NCI-H226 (cell line): ENCODE results near the gene ZNF749.

Experiments used
- DNase-seq: peaks from one replicate; pipeline ENCODE4 v3.0.0-alpha.2; 2015

Gene ZNF749

DNA sequence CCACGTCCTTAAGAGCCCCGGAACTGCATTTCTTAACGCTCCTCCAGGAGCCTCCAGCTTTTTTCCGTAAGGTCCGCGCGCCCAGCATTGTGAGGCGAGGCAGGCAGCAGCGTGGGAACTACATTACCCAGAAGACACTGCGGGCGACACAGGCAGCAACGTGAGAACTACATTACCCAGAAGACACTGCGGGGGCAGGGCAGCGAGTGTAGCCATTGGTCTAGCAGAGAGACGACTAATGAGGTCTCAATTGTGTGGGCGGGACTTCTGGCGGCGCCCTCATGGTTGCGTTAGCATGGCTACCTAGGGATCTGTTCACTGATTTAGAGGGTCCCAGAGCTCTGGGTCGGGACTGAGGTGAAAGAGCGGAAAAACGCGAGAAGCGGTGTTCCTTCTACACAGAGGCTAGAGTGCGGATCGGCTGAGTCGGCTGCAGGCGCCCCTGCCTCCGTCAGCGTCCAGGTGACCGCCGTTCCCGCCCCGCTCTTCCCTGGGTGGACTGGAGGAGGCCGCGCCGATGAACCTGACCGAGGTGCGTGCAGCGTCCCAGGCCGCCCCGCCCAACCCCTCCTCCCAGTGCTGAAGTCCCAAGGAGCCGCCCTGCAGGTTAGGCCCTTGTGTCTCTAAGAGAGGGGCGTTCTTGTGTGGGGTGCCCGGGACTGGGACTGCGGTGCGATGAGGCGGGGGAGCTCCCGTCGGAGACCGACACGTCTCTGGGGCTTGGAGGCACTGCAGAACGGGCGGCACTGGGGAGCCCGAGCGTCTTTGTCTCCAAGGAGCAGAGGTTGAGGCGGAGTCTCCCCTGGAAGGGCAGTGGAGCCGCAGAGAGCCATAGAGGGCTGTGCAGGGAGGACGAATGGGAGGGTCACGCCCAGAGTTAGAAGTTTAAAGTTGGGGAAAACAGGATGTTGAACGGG is at the start of gene ZNF749:
TSS of gene ZNF749 (plus strand) at position 264 of the 917 bp plus-strand sequence. CDS start at position 518, 254 bp downstream.
- peak; percentile 99 for DNase-seq

DNA sequence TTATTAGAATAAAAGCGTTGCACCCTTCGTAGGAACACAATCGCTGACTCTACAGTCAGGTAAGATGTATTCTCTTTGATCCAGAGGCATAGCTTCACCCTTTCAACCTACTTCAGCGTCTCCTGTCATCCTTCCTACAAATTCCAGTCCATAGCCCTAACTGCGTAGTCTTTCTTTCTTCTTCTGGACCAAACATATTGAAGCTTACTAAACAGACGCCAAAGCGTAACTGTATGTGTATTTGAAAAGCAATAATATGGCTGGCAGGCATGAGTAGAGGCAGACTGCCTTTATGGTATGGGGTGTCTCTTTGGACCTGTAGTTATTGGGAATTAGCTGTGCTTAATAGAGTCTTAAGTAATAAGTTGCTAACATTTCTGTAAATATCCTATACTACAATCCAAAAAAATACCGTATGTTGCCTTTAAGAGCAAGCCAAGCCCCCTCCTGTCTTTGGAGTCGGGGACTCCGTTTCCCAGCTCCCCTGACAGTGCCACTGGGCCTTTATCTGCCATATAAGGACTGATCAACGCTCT is 45.9 kb upstream of the ZNF749 start:
- no peak for DNase-seq

DNA sequence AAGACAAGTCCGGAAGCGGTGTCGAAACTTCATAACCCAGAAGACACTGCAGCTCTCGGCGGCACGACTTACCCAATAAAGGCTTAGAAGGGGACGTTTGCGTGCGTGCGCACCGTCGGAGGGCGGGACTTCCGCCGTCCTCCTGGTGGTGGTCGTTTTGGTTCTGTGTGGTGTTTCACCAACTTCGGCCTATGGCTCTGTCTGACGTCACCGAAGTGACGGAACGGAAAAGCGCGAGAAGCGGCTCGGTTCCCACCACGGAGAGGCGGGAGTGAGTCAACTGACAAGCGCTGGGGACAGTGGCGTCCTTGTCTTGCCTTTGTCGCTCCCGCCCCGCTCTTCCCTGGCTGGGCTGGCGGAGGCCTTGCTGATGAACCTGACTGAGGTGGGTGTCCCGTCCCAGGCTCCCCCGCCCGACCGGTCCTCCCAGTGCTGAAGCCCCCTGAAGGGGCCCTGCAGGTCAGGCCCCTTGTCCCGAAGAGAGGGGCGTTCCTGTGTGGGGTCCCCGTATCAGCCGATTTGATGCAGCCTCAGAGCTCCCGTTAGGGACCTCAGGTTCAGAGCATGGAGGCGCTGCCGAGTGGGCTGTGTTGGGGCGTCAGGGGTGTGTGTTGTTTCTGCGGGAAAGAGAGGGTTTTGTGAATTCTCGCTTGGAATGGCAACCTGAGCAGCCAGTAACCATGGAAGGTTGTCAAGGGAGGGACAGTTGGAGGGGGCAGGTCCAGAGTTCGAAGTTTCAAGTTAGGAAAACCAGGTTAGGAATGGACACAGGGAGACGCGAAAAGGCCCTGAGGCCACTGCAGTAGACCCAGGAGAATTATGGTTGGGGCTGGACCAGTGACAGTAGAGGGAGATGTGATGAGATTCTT is 45.2 kb upstream of the ZNF749 start, which contains the start of gene ZNF548:
TSS of gene ZNF548 (plus strand) at position 125 of the 869 bp plus-strand sequence. CDS start at position 371, 246 bp downstream.
- DNase-seq: peak; percentile 99

DNA sequence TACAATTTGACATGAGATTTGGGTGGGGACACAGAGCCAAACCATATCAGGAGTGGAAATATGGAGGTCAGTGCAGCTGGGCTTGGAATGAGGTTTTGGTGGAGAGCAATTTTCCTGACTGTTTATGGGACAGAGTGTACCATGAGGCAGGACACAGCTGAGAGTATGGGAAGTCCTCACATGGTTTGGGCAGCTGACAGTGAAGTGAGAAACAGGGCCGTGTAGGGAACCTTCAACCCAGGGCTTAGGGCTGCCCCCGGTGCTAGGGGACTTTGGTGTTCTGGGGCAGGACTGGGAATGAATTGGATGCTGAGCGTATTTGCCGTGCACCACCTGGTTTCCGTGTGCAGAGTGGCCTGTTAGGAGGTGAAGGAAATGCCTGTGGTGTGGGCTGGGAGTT is 39.4 kb upstream of the ZNF749 start:
- DNase-seq: no peak

DNA sequence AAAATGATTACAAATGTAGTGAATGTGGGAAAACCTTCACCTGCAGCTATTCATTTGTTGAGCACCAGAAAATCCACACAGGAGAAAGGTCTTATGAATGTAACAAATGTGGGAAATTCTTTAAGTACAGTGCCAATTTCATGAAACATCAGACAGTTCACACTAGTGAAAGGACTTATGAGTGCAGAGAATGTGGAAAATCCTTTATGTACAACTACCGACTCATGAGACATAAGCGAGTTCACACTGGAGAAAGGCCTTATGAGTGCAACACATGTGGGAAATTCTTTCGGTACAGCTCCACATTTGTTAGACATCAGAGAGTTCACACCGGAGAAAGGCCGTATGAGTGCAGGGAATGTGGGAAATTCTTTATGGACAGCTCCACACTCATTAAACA is 36.3 kb upstream of the ZNF749 start:
- DNase-seq: no peak

DNA sequence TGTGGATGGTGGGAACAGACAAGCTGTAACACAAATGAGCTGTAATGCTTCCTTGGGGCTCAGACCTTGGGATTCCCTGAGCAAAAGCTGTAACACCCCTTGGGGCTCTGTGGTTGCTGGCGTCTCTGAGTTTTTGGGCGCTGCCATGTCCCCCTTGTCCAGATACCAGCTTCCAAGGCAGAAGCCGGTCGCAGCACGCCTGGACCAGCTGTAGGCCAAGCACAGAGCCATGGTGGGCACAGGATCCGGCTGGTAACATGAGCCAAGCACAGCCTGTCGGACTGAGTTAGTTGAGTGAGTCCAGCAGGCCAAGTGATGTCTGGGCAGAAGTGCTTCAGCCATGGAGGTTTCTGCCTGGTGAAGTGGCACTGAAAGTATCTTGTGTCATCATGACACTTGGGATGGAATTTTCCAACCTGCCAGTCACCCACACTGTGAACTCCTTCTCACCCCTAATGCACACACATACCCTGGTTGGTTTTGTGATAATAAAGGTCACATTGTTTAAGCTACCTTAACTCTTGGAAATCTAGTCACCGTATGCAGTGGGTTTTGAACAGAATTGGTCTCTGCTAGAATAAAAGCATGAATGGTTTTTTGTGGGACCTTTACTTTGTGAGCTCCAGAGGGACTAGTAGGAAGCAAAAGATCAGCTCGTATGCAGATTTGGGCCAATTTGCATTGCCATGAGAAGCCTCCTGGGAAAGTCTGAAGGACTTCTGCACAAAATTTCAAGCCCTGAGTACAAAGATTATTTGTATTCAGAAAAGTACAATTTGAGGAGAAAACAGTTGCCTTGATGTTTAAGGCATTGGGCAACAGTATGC is 31.2 kb upstream of the ZNF749 start:
- DNase-seq: no peak

DNA sequence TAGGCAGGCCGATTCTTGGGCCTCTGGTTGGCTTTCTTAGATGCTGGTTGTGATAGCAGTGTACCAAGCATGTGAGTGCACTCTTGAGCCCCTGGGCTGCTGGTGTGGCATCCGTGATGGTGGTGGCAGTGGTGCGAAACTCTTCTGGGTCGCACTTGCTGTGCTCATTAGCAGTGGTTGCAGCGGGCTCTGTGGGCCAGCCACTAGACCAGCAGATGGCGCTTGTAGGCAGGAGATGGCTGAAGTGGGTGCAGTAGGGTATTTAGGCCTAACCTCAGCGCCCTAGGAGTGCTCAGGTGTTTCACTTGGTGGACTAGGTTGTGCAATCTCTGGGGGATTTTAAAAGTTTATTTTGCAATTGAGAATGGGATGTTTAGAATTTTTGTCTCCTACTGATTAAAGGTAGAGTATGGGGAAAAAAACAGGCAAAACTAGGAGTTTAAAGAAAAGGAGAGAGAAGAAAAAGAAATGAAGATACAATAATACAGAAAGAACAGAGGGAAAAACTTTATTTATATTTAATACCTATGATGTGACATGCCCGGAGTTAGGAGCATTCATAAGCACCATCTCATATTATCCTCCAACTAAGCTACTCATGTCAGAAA is 28.5 kb upstream of the ZNF749 start:
- DNase-seq: peak; percentile 72

DNA sequence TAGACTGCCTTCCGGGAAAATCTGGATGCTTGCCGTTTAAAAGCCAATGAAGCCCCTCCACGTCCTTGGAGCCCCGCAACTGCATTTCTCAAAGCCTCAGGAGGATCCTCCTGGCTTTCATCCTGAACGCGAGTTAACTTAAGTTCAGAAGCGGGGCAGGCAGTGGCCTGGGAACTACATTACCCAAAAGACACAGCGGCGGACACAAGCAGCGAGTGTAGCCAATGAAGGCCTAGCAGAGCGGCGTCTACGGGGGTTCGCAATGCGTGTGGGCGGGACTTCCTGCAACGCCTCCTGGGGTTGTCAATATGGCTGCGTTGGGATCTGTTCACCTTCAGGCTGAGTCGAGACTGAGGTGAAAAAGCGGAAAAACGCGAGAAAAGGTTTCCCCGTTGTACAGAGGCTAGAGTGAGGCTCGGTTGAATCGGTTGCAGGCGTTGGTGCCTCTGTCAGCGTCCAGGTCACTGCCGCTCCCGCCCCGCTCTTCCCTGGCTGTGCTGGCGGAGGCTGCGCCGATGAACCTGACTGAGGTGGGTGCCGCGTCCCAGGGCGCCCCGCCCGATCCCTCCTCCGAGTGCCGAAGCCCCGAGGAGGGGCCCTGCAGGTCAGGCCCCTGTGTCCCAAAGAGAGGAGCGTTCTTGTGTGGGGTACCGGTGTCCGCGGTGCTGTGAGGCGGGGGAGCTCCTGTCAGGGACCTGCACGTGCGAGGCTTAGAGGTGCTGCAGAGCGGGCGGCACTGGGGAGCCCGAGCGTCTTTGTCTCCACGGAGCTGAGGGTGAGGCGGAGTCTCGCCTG is 24.1 kb upstream of the ZNF749 start, which contains the start of gene ZNF17:
TSS of gene ZNF17 (plus strand) at position 285 of the 795 bp plus-strand sequence. CDS start 2,455 bp downstream, outside the sequence.
- peak; percentile 98 for DNase-seq

DNA sequence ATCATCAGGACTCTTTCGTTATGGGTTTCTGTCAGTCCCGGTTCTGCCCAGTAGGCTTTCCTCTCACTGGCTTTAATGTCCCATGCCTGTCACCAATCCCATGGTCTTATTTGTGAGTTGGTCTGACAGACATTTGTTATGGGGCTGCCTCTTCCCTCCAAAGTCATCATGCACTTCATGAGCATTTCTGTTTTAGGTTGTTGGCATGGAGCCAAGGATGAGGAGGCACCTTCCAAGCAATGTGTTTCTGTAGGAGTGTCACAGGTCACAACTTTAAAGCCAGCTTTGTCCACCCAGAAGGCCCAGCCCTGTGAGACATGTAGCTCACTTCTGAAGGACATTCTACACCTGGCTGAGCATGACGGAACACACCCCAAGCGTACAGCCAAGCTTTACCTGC is 15.7 kb upstream of the ZNF749 start:
- no peak for DNase-seq

DNA sequence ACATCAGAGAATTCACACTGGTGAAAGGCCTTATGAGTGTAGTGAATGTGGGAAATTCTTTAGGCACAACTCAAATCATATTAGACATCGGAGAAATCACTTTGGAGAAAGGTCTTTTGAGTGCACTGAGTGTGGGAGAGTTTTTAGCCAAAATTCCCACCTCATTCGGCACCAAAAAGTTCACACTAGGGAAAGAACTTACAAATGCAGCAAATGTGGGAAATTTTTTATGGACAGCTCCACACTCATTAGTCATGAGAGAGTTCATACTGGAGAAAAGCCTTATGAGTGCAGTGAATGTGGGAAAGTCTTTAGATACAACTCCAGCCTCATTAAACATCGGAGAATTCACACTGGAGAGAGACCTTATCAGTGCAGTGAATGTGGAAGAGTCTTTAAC is 14.1 kb upstream of the ZNF749 start:
- DNase-seq: no peak

DNA sequence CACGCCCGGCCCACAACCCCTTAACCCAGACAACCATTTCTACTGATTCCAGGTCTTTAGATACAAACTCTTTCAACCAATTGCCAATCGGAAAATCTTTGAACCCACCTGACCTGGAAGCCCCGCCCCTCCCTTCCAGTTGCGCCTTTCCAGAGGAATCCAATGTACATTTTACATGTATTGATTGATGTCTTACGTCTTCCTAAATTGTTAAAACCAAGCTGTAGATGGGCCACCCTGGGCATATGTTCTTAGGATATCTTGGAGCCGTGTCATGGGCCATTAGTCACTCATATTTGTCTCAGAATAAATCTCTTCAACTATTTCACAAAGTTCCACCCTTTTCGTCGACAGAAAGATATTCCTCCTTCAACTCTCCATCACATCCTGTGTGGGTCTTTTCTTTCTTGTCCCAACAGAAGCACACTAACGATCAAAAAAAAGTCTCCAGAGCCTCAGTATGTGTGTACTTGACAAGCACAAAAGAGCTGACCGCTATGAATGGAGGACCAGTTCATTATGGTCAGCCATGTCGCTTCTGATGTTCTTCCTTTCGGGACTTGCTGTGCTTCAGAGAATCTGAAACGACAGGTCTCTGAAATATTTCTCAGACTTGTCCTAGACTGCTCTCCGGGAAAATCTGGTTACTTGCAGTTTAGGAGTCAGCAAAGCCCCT is 601 bp upstream of the ZNF749 start:
- no peak for DNase-seq

DNA sequence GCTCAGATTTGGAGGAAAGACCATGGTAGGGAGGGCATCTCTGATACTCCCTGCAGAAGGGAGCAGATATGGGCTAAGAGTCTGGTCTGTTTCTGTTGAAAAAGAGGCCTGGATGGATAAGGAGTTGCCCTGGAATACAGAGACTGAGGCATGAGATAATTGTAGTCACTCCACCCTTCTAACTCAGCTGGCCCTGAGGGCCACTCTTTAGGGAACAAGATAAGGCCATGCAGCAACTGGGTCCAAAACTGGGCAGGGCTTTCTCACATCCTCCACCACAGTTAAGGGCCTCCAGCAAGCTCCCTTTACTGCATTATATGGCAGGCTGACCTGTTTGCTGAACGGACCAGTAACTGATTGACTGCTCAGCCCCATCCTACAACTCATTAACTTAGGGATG is 1.3 kb downstream of the ZNF749 start:
- no peak for DNase-seq

DNA sequence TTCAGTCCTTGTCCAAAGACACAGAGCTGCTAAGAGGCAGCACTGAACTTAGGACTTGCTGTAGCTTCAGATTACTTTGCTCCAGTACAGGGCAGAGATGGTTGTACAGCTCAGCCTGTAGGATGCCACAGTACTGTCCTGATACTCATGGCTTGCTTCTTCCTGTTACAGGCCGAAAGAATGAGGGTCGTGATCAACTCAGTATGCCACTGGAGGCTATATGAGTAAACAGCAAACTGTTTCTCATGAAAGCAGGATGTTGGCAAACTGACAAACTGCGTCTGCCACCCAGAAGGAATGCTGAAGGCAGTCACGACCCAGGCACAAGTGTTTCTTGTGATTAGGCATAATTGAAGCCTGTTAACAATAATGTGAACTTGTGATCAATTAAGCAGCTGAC is 2.8 kb downstream of the ZNF749 start:
- no peak for DNase-seq

DNA sequence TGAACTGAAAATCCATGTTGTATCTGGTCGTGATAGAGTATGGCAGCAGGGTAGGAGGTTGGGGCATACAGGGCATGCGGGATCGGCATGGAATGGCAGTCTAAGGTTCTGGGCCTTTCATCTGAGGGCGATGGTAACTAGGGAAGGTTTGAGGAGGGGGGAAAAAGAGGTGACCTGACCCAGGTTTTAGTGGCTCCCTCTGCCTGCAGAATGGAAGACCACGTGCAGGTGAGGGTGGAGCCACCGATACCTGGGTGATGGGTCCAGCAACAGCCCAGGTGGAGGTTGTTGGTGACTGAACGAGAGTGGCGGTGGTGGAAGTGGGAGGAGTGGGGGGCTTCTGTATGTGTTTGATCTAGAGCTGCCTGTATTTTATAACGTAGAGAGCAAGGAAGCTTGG is 3.8 kb downstream of the ZNF749 start:
- DNase-seq: no peak

DNA sequence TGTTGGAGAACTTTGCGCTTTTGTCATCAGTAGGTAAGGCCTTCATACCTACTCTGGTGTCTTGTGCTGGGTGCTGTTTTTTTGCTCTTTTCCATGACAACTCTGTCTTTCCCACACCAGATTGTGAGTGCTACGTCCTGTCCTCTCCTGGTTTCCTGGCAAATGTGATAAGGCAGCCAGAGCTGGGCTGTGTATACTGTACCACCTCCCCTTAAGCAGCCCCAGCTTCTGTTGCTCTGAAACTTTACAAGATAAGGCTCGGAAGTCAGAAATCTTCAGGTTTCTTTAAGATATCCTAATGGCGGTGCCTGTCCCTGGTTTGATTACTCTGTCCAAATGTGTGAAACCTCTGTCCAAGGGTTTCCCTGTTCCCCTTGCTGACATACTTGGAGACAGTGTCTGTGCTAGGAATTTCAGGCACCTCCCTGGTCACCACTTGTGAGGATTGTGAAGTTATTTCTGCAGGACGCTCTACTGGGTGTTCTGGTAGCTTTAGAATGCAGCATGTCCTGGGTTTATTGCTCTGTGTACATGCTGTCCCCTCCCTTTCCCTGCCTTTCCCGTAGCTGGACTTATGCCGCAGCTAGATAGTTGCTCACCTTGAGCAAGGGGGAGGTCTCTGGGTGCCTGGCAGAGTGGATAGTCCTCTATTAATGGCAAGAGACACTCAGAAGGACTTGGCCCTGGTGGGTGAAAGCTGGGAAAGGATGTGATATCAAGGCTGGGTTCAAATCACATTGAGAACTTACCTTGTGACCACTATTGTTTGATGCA is 7.0 kb downstream of the ZNF749 start:
- no peak for DNase-seq

DNA sequence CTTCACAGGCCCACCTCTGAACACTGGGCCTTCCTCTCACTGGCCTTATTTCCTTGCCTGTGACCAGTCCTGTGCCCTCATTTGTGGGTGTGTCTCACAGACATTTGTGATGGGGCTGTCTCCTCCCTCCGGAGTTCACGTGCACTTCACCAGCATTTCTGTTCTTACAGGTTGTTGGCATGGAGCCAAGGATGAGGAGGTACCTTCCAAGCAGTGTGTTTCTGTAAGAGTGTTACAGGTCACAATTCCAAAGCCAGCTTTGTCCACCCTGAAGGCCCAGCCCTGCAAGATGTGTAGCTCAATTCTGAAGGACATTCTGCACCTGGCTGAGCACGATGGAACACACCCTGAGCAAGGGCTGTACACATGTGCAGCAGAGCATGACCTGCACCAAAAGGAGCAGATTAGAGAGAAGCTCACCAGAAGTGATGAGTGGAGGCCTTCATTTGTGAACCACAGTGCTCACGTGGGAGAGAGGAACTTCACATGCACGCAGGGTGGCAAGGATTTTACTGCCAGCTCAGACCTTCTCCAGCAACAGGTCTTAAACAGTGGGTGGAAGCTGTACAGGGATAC is 8.1 kb downstream of the ZNF749 start:
- no peak for DNase-seq

DNA sequence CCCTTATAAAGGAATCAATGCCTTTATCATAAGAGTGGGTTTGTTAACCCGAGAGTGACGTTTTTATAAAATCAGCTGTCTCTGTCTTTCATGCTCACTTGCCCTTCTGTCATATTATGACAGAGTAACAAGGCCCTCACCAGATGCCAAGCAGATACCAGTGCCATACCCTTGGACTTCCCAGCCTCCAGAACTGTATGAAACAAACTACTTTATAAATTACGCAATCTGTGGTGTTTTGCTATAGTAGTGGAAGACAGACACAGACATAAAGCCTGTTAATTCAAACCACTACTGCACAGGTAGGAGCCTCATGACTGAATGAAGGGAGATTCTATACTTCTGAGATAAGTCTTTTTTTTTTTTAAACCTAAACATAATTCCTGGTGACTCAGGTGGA is 17.2 kb downstream of the ZNF749 start:
- no peak for DNase-seq

DNA sequence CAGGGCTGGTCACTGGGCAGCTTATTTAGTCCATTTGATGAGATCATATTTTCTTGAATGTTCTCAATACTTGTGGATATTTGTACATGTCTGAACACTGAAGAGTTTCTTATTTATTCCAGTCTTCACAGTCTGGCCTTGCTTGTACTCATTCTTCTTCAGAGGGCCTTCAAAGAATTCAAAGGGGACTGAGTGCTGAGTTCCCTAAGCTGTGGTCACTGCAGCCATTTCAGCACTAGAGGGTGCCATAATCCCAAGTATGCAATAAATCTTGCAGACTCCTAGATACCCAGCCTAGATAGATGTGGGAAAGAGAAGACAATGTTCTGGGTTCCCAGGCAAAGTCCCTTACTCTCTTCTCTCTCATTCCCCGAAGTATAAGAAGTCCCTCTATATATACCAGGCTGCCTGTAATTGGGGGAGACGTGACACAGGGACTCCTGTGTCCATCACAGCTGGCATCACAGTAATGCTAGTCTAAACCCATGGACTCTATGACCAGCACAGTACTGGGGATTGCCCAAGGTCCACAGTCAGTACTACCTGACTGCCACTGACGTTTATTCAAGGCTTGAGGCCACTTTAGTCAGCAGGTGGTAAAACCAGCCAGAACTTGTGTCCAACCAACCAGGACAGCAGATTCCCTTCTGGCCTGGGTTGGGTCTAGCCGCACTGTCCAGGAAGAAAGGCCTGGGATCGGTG is 30.7 kb downstream of the ZNF749 start:
- DNase-seq: peak; percentile 51

DNA sequence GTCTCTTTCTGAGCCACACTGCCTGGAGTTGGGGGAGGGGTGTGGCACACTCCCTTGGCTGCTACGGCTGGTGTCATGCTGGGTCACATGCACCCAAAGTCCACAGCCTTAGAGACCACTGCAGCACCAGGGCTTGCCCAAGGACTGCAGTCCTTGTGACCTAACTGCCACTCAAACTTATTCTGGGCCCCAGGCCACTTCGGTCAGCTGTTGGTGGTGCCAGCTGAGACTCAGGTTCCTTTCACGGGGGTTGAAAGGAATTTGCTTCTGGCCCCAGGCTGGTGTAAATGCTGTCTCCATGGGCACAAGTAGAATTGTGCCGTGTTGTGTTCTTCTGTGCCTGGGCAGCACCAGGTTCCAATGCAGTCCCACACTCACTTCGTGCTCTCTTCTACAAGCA is 31.4 kb downstream of the ZNF749 start:
- no peak for DNase-seq
